HG02884 (cell line): ENCODE results near the gene DAP.
"Not testable (repeated sequence)": the region's sequence is repeated elsewhere in the genome, so short reads cannot be mapped to it uniquely, and the experiment has no call there.

Experiments
- ATAC-seq: cut with Tn5 transposase; IDR thresholded peaks from one replicate; pipeline ENCODE4 v1.9.1; 2021; ENCODE audit warnings: mild to moderate bottlenecking, moderate library complexity; ENCODE audit not compliant: unreplicated experiment

DAP gene

DNA sequence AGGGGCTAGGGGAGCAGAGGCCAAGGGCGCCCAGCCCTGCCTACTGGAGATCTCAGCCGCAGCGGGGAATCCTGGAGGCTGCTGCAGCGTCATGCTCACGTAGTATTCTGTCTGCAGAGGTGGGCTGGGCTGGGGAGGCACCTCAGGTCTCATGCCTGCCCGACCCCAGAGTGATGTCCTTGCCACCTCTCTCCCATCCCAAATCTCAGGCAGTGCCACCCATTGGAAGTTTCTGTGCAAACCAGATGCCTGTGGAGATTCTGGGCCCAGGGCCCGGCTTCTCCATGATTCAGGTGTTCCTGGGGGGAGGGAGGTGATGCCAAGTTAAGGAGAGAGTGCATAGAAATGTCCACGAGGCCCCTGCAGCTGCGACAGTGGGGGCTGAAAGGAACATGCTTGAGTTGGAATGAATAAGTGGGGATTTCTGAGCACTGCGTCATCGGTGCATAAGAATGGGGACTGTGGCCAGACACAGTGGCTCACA, 125.1 kb downstream of the DAP start:
- ATAC-seq, result peak; percentile 13

GRCh38 chr5:10635257-10635866, 125.7 kb downstream of the DAP start:
- peak; percentile 51 for ATAC-seq

GRCh38 chr5:10634562-10634961, 126.5 kb downstream of the DAP start:
- ATAC-seq, result no peak

- ATAC-seq, result no peak
Observed at GRCh38 chr5:10634050-10634449, 127.0 kb downstream of the DAP start.

DNA sequence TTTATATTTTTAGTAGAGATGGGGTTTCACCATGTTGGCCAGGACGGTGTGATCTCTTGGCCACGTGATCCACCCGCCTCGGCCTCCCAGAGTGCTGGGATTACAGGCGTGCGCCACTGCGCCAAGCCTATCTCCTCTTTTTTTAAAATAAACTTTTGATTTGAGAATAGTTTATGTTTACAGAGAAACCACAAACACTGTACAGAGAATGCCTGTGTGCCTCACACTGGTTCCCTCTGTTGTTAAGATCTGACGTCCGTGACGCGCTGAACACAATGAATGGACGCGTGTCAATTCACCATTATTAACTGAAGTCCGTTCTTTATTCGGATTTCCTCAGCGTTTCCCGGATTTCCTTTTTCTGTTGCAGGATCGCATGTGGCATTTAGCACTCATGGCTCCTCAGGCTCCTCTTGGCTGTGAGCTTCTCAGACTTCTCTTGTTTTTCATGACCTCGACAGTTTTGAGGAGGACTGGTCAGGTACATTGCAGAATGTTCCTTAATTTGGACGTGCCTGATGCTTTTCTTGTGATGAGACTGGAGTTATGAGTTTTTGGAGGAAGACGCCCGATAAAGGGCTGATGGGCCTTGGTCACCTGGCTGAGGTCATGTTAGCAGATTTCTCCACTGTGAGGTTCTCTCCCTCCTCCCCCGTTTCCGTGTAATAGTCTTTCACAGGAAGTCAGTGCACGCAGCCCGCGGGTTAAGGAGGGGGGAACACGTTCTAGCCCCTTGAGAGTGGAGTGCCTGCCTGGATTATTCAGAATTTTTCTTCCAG, 127.6 kb downstream of the DAP start:
- no peak for ATAC-seq

GRCh38 chr5:10632110-10632761, 128.8 kb downstream of the DAP start:
- ATAC-seq, result peak; percentile 44

- peak; percentile 1 for ATAC-seq
Observed at GRCh38 chr5:10631316-10631996, 129.6 kb downstream of the DAP start.

DNA sequence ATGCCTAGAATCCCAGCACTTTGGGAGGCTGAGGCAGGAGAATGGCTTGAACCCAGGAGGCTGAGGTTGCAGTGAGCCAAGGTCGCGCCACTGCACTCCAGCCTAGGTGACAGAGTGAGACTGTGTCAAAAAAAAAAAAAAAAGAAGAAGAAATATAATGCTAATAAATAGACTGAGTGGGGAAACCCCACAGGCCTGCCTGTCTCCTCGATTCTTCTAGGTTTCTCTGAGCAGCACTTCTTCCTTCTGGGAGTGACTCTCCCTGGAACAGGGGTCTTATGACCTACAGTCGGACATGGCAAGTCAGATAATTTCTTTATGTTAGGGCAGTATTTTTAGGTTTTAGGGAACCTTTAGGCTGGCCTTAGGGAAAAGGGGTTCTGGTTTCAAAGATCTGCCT, 130.3 kb downstream of the DAP start:
- not testable (repeated sequence) for ATAC-seq

DNA sequence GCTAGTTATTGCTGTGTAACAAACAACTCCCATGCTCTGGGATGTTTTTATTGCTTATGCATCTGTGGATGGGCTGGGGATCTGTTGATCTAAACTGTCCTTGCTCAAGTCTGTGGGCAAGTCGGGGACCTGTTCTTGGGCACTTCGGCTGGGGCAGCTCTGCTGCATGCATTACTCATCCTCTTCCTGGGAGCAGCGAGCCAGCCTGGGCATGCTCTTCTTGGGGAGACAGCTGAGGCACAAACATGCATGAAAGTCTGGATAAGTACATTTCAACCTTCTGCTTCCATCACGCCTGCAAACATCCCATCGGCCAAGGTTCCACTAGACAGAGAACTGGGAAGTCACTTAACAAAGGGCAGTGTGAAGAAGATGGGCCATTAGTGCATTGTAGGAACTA, 130.9 kb downstream of the DAP start:
- ATAC-seq, result no peak

GRCh38 chr5:10629682-10630081, 131.4 kb downstream of the DAP start:
- ATAC-seq, result no peak
